ENCODE results near the gene CYSTM1. TPM values are rescaled to one million over a fixed set of nuclear protein-coding genes. Genes with fewer than 3 reads are reported as not detected.

Gene CYSTM1
- total RNA-seq, 1 donor from 2014 or later, result 49.5 TPM

- ATAC-seq, result no peak
- DNase-seq (ENCODE audit: low spot score), result no peak
- intact Hi-C loops (cut with DNase I), result loop anchor here (5.0 kb wide), 1 partner anchor 104 kb away; the partner anchor contains the start of gene HBEGF
Observed at GRCh38 chr5:140243706-140244250, 68.8 kb downstream of the CYSTM1 start.

GRCh38 chr5:140244525-140245025 lies 69.6 kb downstream of the CYSTM1 start:
- ATAC-seq (peak; percentile 75), DNase-seq (ENCODE audit: low spot score) (peak; percentile 94)
- intact Hi-C loops (cut with DNase I), result loop anchor here (5.0 kb wide), 1 partner anchor 103 kb away; the partner anchor contains the start of gene HBEGF

GRCh38 chr5:140245341-140245740 lies 70.4 kb downstream of the CYSTM1 start:
- intact Hi-C loops (cut with DNase I), result no loop called here
- DNase-seq (ENCODE audit: low spot score), result no peak
- ATAC-seq, result no peak

GRCh38 chr5:140245926-140246325 lies 70.9 kb downstream of the CYSTM1 start:
- no peak for DNase-seq (ENCODE audit: low spot score)
- intact Hi-C loops (cut with DNase I), result no loop called here
- no peak for ATAC-seq

- ATAC-seq (peak; percentile 37), DNase-seq (ENCODE audit: low spot score) (no peak)
- intact Hi-C loops (cut with DNase I), result no loop called here
Observed at GRCh38 chr5:140246378-140247122, 71.6 kb downstream of the CYSTM1 start.

GRCh38 chr5:140248414-140248813 lies 73.4 kb downstream of the CYSTM1 start:
- no peak for DNase-seq (ENCODE audit: low spot score)
- intact Hi-C loops (cut with DNase I), result no loop called here
- ATAC-seq, result no peak

GRCh38 chr5:140249536-140249935 lies 74.5 kb downstream of the CYSTM1 start:
- ATAC-seq, result no peak
- intact Hi-C loops (cut with DNase I), result no loop called here
- no peak for DNase-seq (ENCODE audit: low spot score)

- intact Hi-C loops (cut with DNase I), result no loop called here
- ATAC-seq, result no peak
- DNase-seq (ENCODE audit: low spot score), result no peak
Observed at GRCh38 chr5:140250386-140250785, 75.4 kb downstream of the CYSTM1 start.

GRCh38 chr5:140251527-140251973 lies 76.6 kb downstream of the CYSTM1 start:
- ATAC-seq, result no peak
- intact Hi-C loops (cut with DNase I), result no loop called here

GRCh38 chr5:140252470-140253126 lies 77.6 kb downstream of the CYSTM1 start:
- ATAC-seq, result no peak

More at GRCh38 chr5:140251527-140251973, 76.6 kb downstream of the CYSTM1 start:
- no peak for DNase-seq (ENCODE audit: low spot score)

GRCh38 chr5:140253985-140254384 lies 79.0 kb downstream of the CYSTM1 start:
- intact Hi-C loops (cut with DNase I), result no loop called here
- ATAC-seq (peak; percentile 51), DNase-seq (ENCODE audit: low spot score) (no peak)

More at GRCh38 chr5:140252470-140253126, 77.6 kb downstream of the CYSTM1 start:
- no peak for DNase-seq (ENCODE audit: low spot score)
- intact Hi-C loops (cut with DNase I), result no loop called here

GRCh38 chr5:140255460-140256157 lies 80.6 kb downstream of the CYSTM1 start:
- intact Hi-C loops (cut with DNase I), result no loop called here
- DNase-seq (ENCODE audit: low spot score) (no peak), ATAC-seq (no peak)

GRCh38 chr5:140256726-140257125 lies 81.7 kb downstream of the CYSTM1 start:
- DNase-seq (ENCODE audit: low spot score) (no peak), ATAC-seq (no peak)
- intact Hi-C loops (cut with DNase I), result no loop called here

- DNase-seq (ENCODE audit: low spot score) (no peak), ATAC-seq (no peak)
- intact Hi-C loops (cut with DNase I), result no loop called here
Observed at GRCh38 chr5:140258016-140258415, 83.0 kb downstream of the CYSTM1 start.

GRCh38 chr5:140258873-140259272 lies 83.9 kb downstream of the CYSTM1 start:
- no peak for DNase-seq (ENCODE audit: low spot score)
- ATAC-seq, result no peak
- intact Hi-C loops (cut with DNase I), result no loop called here

- intact Hi-C loops (cut with DNase I), result no loop called here
- no peak for DNase-seq (ENCODE audit: low spot score)
Observed at GRCh38 chr5:140259500-140259899, 84.5 kb downstream of the CYSTM1 start.

GRCh38 chr5:140260089-140260656 lies 85.2 kb downstream of the CYSTM1 start:
- no peak for DNase-seq (ENCODE audit: low spot score)
- no peak for ATAC-seq
- intact Hi-C loops (cut with DNase I), result no loop called here

More at GRCh38 chr5:140259500-140259899, 84.5 kb downstream of the CYSTM1 start:
- ATAC-seq, result no peak

- peak; percentile 96 for ATAC-seq
- intact Hi-C loops (cut with DNase I), result no loop called here
- DNase-seq (ENCODE audit: low spot score), result no peak
Observed at GRCh38 chr5:140261403-140262171, 86.6 kb downstream of the CYSTM1 start.

Measured in sciatic nerve (tissue), 2 donors.